Stomach (tissue), 4 donors: Measurements from ENCODE around the gene KDM5B.

Experiments
- POLR2A ChIP-seq, 4 donors: fragments of 450-650 bp; IDR thresholded peaks; one replicate each; pipeline ENCODE4 v1.6.1; 2016; ENCODE audit warnings: antibody characterized with exemption in 4 of 4, control low read depth in 2 of 4, mild to moderate bottlenecking in 1 of 4, moderate library complexity in 1 of 4
- POLR2AphosphoS5 ChIP-seq, 3 donors: sonication (generic); formaldehyde crosslinking; IDR thresholded peaks; one replicate each; pipeline ENCODE4 v1.6.1; 2016; ENCODE audit warnings: antibody characterized with exemption in 3 of 3
- TF ChIP-seq, protein P1 (sequence below), 7 experiments: fragments of 450-650 bp in 4 of 7; fragments of 200-600 bp in 3 of 7; sonication (generic) in 3 of 7; IDR thresholded peaks; one replicate each; pipeline ENCODE4 v1.5.1; 2016 to 2019; ENCODE audit warnings: antibody characterized with exemption in 7 of 7, control low read depth in 2 of 7, mild to moderate bottlenecking in 1 of 7

DNA sequence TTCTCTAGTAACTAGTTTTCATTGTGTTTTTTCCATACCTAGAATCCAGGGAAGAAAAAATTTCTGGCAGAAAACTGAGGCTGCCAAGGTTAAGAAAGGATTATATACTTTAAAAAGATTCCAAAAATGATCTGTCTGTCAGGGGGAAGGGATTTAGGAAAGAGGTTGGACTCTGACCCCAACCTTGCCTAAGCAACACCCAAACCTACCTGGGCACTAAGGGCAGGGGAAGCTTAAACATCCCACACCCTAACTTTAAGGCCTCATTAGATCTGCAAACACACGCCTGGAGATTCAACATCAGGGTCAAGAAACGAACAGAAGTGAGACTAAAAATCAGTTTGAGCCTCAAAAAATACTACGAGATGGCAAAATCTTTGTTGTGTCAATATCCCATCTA is 19.4 kb downstream of the KDM5B start:
- TF ChIP-seq, protein P1, sequence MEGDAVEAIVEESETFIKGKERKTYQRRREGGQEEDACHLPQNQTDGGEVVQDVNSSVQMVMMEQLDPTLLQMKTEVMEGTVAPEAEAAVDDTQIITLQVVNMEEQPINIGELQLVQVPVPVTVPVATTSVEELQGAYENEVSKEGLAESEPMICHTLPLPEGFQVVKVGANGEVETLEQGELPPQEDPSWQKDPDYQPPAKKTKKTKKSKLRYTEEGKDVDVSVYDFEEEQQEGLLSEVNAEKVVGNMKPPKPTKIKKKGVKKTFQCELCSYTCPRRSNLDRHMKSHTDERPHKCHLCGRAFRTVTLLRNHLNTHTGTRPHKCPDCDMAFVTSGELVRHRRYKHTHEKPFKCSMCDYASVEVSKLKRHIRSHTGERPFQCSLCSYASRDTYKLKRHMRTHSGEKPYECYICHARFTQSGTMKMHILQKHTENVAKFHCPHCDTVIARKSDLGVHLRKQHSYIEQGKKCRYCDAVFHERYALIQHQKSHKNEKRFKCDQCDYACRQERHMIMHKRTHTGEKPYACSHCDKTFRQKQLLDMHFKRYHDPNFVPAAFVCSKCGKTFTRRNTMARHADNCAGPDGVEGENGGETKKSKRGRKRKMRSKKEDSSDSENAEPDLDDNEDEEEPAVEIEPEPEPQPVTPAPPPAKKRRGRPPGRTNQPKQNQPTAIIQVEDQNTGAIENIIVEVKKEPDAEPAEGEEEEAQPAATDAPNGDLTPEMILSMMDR (IDR thresholded peaks at IDR 0.05), result no peak
- TF ChIP-seq POLR2A (IDR thresholded peaks at IDR 0.05) (no peak), POLR2AphosphoS5 (IDR thresholded peaks at IDR 0.05) (no peak)
